ENCODE results near the gene HAGHL. TPM values are rescaled to one million over a fixed set of nuclear protein-coding genes. Genes with fewer than 3 reads are reported as not detected.

Gene HAGHL
- total and polyA plus RNA-seq, 4 donors: 0.25 to 1.1 (median 0.49) TPM

GRCh38 chr16:724188-725040 is 2.5 kb upstream of the HAGHL start:
- no peak for DNase-seq (ENCODE audit: low spot score)
- Histone ChIP-seq H3K27ac (ENCODE audit: low read depth in 1 of 2, low read length in 2 of 2) (no peak overlapping the region), H3K36me3 (ENCODE audit: control insufficient read depth in 4 of 4, insufficient read depth in 3 of 4, low read depth in 1 of 4, low read length in 3 of 4) (no peaks in the 10 kb centered on the region), H3K4me1 (ENCODE audit: control insufficient read depth in 4 of 4, insufficient read depth in 4 of 4, low read length in 3 of 4) (peaks cover 16 to 32% (median 31%) of the 10 kb centered on the region in 4 donors), H3K27me3 (ENCODE audit: control insufficient read depth in 4 of 4, insufficient read depth in 4 of 4, low read length in 3 of 4) (peaks cover 0 to 2% (median 0%) of the 10 kb centered on the region in 4 donors), H3K9ac (ENCODE audit: low read depth in 1 of 2, low read length in 2 of 2) (no peak overlapping the region), H3K4me3 (ENCODE audit: low read depth in 1 of 3, low read length in 3 of 3) (no peak overlapping the region), H3K9me3 (ENCODE audit: control insufficient read depth in 4 of 4, low read length in 3 of 4) (no peaks in the 10 kb centered on the region)
- TF ChIP-seq RXRA (IDR thresholded peaks at IDR 0.05) (no peak), REST (IDR thresholded peaks at IDR 0.05) (no peak), ATF3 (IDR thresholded peaks at IDR 0.05) (no peak)
- 75% methylated on average over 29 of the region's 29 CpGs for WGBS

- DNase-seq (ENCODE audit: low spot score): no peak
- no peak overlapping the region for H3K9ac ChIP-seq (ENCODE audit: low read depth in 1 of 2, low read length in 2 of 2)
- H3K9me3 ChIP-seq (ENCODE audit: control insufficient read depth in 4 of 4, low read length in 3 of 4): no peaks in the 10 kb centered on the region
- no peak overlapping the region for H3K4me3 ChIP-seq (ENCODE audit: low read depth in 1 of 3, low read length in 3 of 3)
- TF ChIP-seq FOXA1 (IDR thresholded peaks at IDR 0.05) (no peak), HNF4A (conservative IDR thresholded peaks at IDR 0.05) (no peak), SP1 (IDR thresholded peaks at IDR 0.05) (no peak), RXRA (IDR thresholded peaks at IDR 0.05) (no peak)
- 81% methylated on average over 7 of the region's 7 CpGs for whole genome bisulfite sequencing
- no peaks in the 10 kb centered on the region for H3K36me3 ChIP-seq (ENCODE audit: control insufficient read depth in 4 of 4, insufficient read depth in 3 of 4, low read depth in 1 of 4, low read length in 3 of 4)
- H3K27me3 ChIP-seq (ENCODE audit: control insufficient read depth in 4 of 4, insufficient read depth in 4 of 4, low read length in 3 of 4): peaks cover 0 to 2% (median 0%) of the 10 kb centered on the region in 4 donors
- H3K27ac ChIP-seq (ENCODE audit: low read depth in 1 of 2, low read length in 2 of 2): no peak overlapping the region
- peaks cover 12 to 28% (median 28%) of the 10 kb centered on the region in 4 donors for H3K4me1 ChIP-seq (ENCODE audit: control insufficient read depth in 4 of 4, insufficient read depth in 4 of 4, low read length in 3 of 4)
These were observed 1.9 kb upstream of the HAGHL start for GRCh38 chr16:725041-725376.

GRCh38 chr16:725463-726187 is 1.3 kb upstream of the HAGHL start:
- H3K27ac ChIP-seq (ENCODE audit: low read depth in 1 of 2, low read length in 2 of 2): no peak overlapping the region
- peaks cover 8 to 28% (median 22%) of the 10 kb centered on the region in 4 donors for H3K4me1 ChIP-seq (ENCODE audit: control insufficient read depth in 4 of 4, insufficient read depth in 4 of 4, low read length in 3 of 4)
- H3K9me3 ChIP-seq (ENCODE audit: control insufficient read depth in 4 of 4, low read length in 3 of 4): no peaks in the 10 kb centered on the region
- WGBS: 62% methylated on average over 23 of the region's 23 CpGs
- DNase-seq (ENCODE audit: low spot score): no peak
- peaks cover 0 to 3% (median 0%) of the 10 kb centered on the region in 4 donors for H3K36me3 ChIP-seq (ENCODE audit: control insufficient read depth in 4 of 4, insufficient read depth in 3 of 4, low read depth in 1 of 4, low read length in 3 of 4)
- H3K9ac ChIP-seq (ENCODE audit: low read depth in 1 of 2, low read length in 2 of 2): no peak overlapping the region
- no peak overlapping the region for H3K4me3 ChIP-seq (ENCODE audit: low read depth in 1 of 3, low read length in 3 of 3)
- H3K27me3 ChIP-seq (ENCODE audit: control insufficient read depth in 4 of 4, insufficient read depth in 4 of 4, low read length in 3 of 4): peaks cover 0 to 2% (median 0%) of the 10 kb centered on the region in 4 donors
- no peak for TF ChIP-seq CTCF (IDR thresholded peaks at IDR 0.05; ENCODE audit: low read depth, low read length, missing input control)
- TF ChIP-seq FOXA2 (IDR thresholded peaks at IDR 0.05): no peak
- TF ChIP-seq YY1 (IDR thresholded peaks at IDR 0.05): no peak
- TF ChIP-seq ATF3 (IDR thresholded peaks at IDR 0.05): no peak
- TF ChIP-seq GABPA (IDR thresholded peaks at IDR 0.05 in 1 of 2, conservative IDR thresholded peaks at IDR 0.05 in 1 of 2): no peak
- TF ChIP-seq EGR1 (IDR thresholded peaks at IDR 0.05; ENCODE audit: low read depth in 2 of 2): no peak
- no peak for TF ChIP-seq MAX (IDR thresholded peaks at IDR 0.05)
- no peak for TF ChIP-seq JUND (IDR thresholded peaks at IDR 0.05)
- no peak for TF ChIP-seq NR2F2 (IDR thresholded peaks at IDR 0.05)
- no peak for TF ChIP-seq RAD21 (IDR thresholded peaks at IDR 0.05)
- no peak for TF ChIP-seq FOXA1 (IDR thresholded peaks at IDR 0.05)
- TF ChIP-seq HNF4G (IDR thresholded peaks at IDR 0.05): no peak
- TF ChIP-seq REST (IDR thresholded peaks at IDR 0.05): no peak

Measured in liver (tissue), 9 donors.